ENCODE measurements around the gene ZNF577. TPM values are rescaled to one million over a fixed set of nuclear protein-coding genes. Genes with fewer than 3 reads are reported as not detected.

The ZNF577 gene
- total and polyA plus RNA-seq, 12 donors = 4.6 to 22.8 (median 8.6) TPM

DNA sequence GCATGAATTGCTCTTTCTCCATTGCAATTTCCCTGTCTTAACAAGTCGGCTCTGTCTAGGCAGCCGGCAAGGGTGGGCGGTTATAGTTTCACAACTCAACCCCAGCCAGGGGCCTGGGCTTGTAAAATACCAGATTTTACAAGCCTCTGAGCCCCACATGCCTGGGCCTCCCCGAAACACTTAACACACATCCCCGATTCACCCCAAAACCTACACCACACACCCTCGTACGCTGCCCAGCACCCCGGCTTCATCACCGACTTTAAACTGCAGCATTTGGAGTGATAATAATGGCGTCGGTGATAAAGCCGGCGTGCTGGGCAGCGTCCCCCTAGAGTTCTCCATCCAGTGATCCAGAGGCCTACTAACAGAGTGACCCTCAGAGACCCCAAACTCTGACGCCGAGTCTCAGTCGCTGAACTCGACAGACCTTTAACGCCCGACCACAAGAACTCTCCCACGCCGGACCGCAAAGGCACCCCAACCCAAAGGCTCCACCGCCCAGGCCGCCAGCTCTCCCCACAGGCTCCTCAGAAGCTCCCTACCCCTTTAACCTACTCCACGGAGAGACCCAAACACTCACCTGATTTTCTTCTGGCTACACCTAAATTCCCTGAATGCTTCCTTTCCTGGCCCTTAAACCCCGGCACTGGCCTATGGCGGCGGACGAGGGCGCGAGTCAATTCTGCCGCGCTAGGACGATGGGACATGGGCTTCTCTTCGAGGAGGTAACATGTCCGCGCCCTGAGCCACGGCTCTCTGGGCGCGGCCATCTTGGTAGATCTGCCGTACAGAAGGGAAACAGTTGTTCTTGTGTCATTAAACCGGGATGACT, 16.8 kb upstream of the ZNF577 start, which contains the start of gene ZNF649:
ZNF649 (minus strand) TSS at position 687 of the 835 bp plus-strand sequence. CDS start 4,910 bp downstream, outside the sequence.
- Histone ChIP-seq H3K4me1 (peaks cover 0 to 15% (median 12%) of the 10 kb centered on the region in 9 donors), H3K27me3 (peaks cover 0 to 30% (median 18%) of the 10 kb centered on the region in 7 donors), H3K27ac (peak within 1 kb of the TSS; percentile 15 to 93 (median 86)), H3K9me3 (peaks cover 0 to 71% (median 8%) of the 10 kb centered on the region in 11 donors), H3K4me3 (peak within 1 kb of the TSS; percentile 47 to 97 (median 73)), H3K36me3 (peaks cover 0 to 36% (median 7%) of the 10 kb centered on the region in 9 donors)
- intact Hi-C loops (cut with DNase I) = loop anchor here in 1 of 10 donors (2.0 kb wide), 1 partner anchor 22 kb away; the partner anchor contains the start of gene ZNF613
- WGBS, 2 donors = 1% methylated on average over 43 of the region's 43 CpGs
- ATAC-seq (peak; percentile 99 to 100 (median 100)), DNase-seq (peak; percentile 85 to 87)
- TF ChIP-seq, protein P1, sequence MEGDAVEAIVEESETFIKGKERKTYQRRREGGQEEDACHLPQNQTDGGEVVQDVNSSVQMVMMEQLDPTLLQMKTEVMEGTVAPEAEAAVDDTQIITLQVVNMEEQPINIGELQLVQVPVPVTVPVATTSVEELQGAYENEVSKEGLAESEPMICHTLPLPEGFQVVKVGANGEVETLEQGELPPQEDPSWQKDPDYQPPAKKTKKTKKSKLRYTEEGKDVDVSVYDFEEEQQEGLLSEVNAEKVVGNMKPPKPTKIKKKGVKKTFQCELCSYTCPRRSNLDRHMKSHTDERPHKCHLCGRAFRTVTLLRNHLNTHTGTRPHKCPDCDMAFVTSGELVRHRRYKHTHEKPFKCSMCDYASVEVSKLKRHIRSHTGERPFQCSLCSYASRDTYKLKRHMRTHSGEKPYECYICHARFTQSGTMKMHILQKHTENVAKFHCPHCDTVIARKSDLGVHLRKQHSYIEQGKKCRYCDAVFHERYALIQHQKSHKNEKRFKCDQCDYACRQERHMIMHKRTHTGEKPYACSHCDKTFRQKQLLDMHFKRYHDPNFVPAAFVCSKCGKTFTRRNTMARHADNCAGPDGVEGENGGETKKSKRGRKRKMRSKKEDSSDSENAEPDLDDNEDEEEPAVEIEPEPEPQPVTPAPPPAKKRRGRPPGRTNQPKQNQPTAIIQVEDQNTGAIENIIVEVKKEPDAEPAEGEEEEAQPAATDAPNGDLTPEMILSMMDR (IDR thresholded peaks at IDR 0.05) = peak in 4 of 9 donors; percentile 12 to 29 (median 24)

DNA sequence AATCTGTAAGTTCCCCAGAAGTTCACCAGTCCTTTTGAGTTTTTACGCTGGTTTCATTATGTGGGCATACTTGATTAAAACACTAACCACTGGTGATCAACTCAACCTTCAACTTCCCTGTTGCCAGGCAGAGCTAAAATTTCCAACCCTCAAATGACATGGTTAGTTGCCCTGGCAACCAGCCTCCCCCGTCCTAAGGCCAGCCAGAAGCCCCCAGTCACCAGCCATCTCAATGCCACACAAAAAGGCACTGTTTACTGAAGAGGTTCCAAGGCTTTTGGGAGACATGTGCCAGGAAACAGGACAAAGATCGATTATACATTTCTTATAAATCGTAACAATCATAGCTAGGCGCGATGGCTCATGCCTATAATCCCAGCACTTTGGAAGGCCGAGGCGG, 15.4 kb upstream of the ZNF577 start:
- ATAC-seq (no peak), DNase-seq (no peak)
- Histone ChIP-seq H3K27ac (no peak overlapping the region), H3K36me3 (peaks cover 0 to 50% (median 21%) of the 10 kb centered on the region in 9 donors), H3K9me3 (peaks cover 0 to 81% (median 8%) of the 10 kb centered on the region in 11 donors), H3K4me3 (peak overlapping the region in 5 of 10 donors; percentile 62 to 97 (median 75)), H3K27me3 (peaks cover 0 to 21% (median 12%) of the 10 kb centered on the region in 7 donors), H3K4me1 (peaks cover 0 to 15% (median 12%) of the 10 kb centered on the region in 9 donors)
- TF ChIP-seq, protein P1 (IDR thresholded peaks at IDR 0.05) = no peak
- intact Hi-C loops (cut with DNase I) = no loop called here
- 73 to 76% methylated on average over 8 of the region's 8 CpGs for WGBS, 2 donors

DNA sequence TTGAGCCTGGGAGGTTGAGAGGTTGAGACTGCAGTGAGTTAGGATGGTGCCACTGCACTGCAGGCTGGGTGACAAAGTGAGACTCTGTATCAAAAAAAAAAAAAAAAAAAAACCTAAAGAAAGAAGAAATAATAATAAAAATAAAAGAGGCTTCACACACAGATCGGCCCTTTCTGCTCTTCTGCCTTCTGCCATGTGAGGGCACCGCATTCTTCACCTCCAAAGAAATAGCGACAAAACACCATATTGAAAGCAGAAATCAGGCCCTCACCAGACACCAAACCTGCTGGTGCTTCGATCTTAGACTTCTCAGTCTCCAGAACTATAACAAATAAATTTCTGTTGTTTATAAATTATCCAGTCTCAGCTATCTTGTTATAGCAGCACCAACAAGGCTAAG, 14.1 kb upstream of the ZNF577 start:
- Histone ChIP-seq H3K36me3 (peaks cover 0 to 63% (median 34%) of the 10 kb centered on the region in 9 donors), H3K9me3 (peaks cover 0 to 85% (median 8%) of the 10 kb centered on the region in 11 donors), H3K4me1 (peaks cover 0 to 15% (median 12%) of the 10 kb centered on the region in 9 donors), H3K27me3 (peaks cover 0 to 8% (median 4%) of the 10 kb centered on the region in 7 donors), H3K27ac (no peak overlapping the region), H3K4me3 (no peak overlapping the region)
- DNase-seq (no peak), ATAC-seq (no peak)
- intact Hi-C loops (cut with DNase I) = no loop called here
- TF ChIP-seq, protein P1 (IDR thresholded peaks at IDR 0.05) = no peak
- WGBS, 2 donors = 95% methylated on average over 4 of the region's 4 CpGs

DNA sequence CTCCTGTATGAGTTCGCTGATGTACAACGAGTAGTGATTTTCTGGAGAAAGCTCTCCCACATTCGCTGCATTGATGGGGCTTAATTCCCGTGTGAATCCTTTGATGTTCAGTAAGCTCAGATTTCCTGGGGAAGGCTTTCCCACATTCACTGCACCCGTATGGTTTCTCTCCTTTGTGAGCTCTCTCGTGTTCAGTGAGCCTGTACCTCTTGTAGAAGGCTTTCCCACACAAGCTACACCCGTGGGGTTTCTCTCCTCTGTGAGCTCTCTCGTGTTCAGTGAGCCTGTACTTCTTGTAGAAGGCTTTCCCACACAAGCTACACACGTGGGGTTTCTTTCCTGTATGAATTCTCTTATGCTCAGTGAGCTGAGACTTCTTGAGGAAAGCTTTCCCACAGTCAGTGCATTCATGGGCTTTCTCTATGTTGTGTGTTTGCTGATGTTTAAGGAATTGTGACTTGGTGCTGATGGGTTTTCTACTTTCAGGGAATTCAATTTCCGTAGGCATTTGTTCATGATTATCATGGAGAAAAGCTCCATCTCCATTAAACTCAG, 3.5 kb upstream of the ZNF577 start:
- Histone ChIP-seq H3K4me3 (no peak overlapping the region), H3K9me3 (peaks cover 0 to 100% (median 56%) of the 10 kb centered on the region in 11 donors), H3K27ac (no peak overlapping the region), H3K36me3 (peaks cover 6 to 78% (median 72%) of the 10 kb centered on the region in 9 donors), H3K27me3 (no peaks in the 10 kb centered on the region), H3K4me1 (peaks cover 0 to 14% (median 10%) of the 10 kb centered on the region in 9 donors)
- no peak for DNase-seq
- TF ChIP-seq, protein P1 (IDR thresholded peaks at IDR 0.05) = no peak
- no peak for ATAC-seq
- intact Hi-C loops (cut with DNase I) = no loop called here
- WGBS, 2 donors = 97 to 98% methylated on average over 10 of the region's 10 CpGs

Measured in heart right ventricle (tissue), 16 donors.